DOHH2 (cell line): ENCODE results near the gene SLC2A2.

ENCODE experiments used
- EZH2phosphoT487 ChIP-seq: fragments of 200-600 bp; sonication (generic); IDR thresholded peaks from 2 replicates; pipeline ENCODE4 v1.6.1; 2017; ENCODE audit warnings: borderline replicate concordance, mild to moderate bottlenecking, antibody characterized with exemption, low read length, moderate library complexity, mixed read lengths
- TF ChIP-seq, protein P1 (sequence below): fragments of 200-600 bp; sonication (generic); IDR thresholded peaks from one replicate; pipeline ENCODE4 v1.5.1; 2014; ENCODE audit warnings: antibody characterized with exemption, mild to moderate bottlenecking, low read depth, low read length; ENCODE audit not compliant: poor library complexity, severe bottlenecking

DNA sequence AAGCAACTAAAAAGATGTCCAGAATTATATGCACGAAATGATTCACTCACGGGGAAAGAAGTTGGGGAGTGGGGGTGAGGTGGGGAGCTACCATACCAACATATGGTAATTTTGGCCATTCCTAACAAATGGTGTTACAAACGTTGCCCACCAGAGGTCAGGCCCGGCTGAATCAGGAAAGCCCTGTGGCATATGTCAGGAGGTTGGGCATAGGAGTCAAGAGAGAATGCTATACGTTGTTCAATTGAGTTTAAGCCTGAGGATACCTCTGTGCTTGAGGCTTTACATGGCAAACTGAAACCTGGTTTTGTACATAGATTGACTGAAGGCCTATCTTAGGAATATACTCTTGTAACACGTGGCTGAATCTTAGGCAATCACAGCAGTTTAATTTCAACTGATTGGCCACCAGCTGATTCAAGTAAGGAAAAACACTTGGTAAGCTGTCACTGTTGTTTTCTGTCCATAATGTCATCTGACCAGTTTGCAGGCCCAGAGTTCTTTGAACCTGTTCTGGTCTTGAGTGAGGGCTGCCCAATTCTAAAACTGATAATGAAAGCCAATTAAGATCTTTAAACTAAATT is 23.4 kb upstream of the SLC2A2 start:
- TF ChIP-seq, protein P1, sequence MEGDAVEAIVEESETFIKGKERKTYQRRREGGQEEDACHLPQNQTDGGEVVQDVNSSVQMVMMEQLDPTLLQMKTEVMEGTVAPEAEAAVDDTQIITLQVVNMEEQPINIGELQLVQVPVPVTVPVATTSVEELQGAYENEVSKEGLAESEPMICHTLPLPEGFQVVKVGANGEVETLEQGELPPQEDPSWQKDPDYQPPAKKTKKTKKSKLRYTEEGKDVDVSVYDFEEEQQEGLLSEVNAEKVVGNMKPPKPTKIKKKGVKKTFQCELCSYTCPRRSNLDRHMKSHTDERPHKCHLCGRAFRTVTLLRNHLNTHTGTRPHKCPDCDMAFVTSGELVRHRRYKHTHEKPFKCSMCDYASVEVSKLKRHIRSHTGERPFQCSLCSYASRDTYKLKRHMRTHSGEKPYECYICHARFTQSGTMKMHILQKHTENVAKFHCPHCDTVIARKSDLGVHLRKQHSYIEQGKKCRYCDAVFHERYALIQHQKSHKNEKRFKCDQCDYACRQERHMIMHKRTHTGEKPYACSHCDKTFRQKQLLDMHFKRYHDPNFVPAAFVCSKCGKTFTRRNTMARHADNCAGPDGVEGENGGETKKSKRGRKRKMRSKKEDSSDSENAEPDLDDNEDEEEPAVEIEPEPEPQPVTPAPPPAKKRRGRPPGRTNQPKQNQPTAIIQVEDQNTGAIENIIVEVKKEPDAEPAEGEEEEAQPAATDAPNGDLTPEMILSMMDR = peak; percentile 21
- TF ChIP-seq EZH2phosphoT487 = no peak
